BJ (cell line): ENCODE results near the gene TCF23. TPM values are rescaled to one million over a fixed set of nuclear protein-coding genes. Genes with fewer than 3 reads are reported as not detected.

Experiments
- CTCF ChIA-PET: fragments of 350-600 bp; formaldehyde crosslinking; extraction: SDS; loops from one replicate; lab custom pipeline; 2021; ENCODE audit warnings: antibody characterized with exemption, inconsistent platforms; lab: Yijun Ruan, JAX
- POLR2A ChIA-PET: fragments of 300-600 bp; sonication (Branson Sonifier 250); formaldehyde crosslinking; extraction: SDS; loops from one replicate; lab custom pipeline; 2021; ENCODE audit warnings: antibody characterized with exemption; lab: Charles Lee
- DNase-seq: peaks from one replicate; pipeline ENCODE4 v3.0.0-alpha.2; 2011; ENCODE audit warnings: low read depth
- H3K27me3 ChIP-seq: 2 replicates; pipeline ENCODE4 v1.6.0; 2011; ENCODE audit warnings: low read length; ENCODE audit not compliant: control insufficient read depth, insufficient read depth
- H3K36me3 ChIP-seq: 2 replicates; pipeline ENCODE4 v1.5.1; 2011; ENCODE audit warnings: low read length; ENCODE audit not compliant: control insufficient read depth, insufficient read depth
- H3K4me3 ChIP-seq: 2 replicates; pipeline ENCODE4 v1.5.1; 2011; ENCODE audit warnings: low read depth, mild to moderate bottlenecking, control low read depth, low read length
- CTCF ChIP-seq: IDR thresholded peaks from 2 replicates; pipeline ENCODE4 v1.5.1; 2011; ENCODE audit warnings: low read depth, mild to moderate bottlenecking, control low read depth, inconsistent platforms, low read length, moderate library complexity; ENCODE audit not compliant: insufficient read depth
- polyA plus RNA-seq: library from polyadenylated mRNA; depleted of rRNA; stranded (reverse); fragments of >200 nt; gene quantifications from 2 replicates; pipeline ENCODE4 v1.2.3, GENCODE V29; 2011

The TCF23 gene
- polyA plus RNA-seq, 1 experiment: not detected

DNA sequence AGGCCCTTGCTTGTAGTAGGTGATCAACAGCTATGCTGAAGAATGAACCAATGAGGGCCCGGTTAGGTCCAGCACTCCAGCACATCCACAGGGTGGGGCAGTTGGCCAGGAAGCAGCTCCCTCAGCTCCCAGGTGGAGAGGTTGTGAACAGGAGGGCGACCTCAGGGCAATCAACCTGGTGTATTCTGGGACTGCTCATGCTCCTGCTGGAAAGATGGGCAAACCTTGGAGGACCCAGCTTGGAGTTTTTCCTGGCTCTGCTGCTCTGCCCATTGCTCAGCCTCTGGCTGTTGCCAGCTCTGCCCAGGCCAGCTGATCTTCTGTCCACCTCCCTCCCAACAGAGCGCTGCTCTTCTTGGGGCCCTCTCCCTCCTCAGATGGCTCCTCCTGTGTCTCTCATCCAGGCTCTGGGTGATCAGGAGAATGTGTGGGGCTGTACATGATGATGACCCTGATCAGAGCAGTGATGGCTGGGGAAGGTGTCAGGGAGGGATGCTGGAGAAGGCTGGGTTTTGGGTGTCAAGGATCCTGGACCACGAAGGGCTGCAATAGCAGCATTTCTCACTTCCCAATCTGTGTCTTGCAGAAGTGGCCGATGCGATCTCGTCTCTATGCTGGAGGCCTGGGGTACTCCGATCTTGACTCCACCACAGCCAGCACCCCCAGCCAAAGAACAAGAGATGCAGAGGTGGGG is 3.4 kb downstream of the TCF23 start:
- CTCF ChIA-PET: interaction anchor here (1.0 to 2.0 kb wide), 6 partner anchors 18 to 151 kb away, joined by 3 to 6 read pairs (median 4); no protein-coding TSS in a partner anchor
- Histone ChIP-seq H3K36me3 (no peaks in the 10 kb centered on the region), H3K4me3 (no peak overlapping the region), H3K27me3 (peaks cover 11% of the 10 kb centered on the region)
- no peak for TF ChIP-seq CTCF
- POLR2A ChIA-PET: no interaction called here
- no peak for DNase-seq

DNA sequence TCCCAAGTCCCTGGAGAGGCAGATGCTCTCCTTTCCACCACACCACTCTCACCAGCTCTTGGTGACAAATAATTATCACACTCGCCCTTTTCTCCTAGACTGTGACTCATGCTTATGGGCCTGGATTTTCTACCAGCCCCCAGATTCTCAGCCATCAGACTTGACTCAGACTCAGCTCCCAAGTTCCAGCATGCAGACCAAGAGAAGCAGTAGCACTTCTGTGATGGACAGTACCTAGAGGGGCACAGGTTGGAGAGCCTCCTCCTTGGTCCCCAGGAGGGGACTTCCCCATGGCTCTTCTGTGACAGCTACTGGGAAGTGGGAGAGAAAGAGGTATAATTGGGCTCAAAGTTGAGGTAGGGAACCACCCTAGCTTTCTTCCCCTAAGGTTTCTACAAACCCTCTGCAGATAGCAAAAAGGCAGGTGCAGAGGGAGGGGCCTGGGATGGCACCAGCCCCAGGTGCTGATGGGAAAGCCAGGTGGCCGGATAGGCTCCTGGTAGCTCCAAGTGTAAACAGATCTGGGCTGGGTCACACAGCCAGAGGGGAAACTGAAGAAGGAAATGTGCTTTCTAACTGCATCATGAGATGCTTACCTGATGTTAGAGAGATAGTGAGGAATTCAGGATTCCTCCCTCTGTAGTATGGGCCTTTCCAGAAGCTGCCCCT is 4.1 kb downstream of the TCF23 start:
- CTCF ChIA-PET: interaction anchor here (1.0 to 2.0 kb wide), 4 partner anchors 17 to 126 kb away, joined by 3 to 6 read pairs (median 4); no protein-coding TSS in a partner anchor
- Histone ChIP-seq H3K36me3 (no peaks in the 10 kb centered on the region), H3K27me3 (peaks cover 11% of the 10 kb centered on the region), H3K4me3 (no peak overlapping the region)
- DNase-seq: no peak
- POLR2A ChIA-PET: no interaction called here
- TF ChIP-seq CTCF: no peak

DNA sequence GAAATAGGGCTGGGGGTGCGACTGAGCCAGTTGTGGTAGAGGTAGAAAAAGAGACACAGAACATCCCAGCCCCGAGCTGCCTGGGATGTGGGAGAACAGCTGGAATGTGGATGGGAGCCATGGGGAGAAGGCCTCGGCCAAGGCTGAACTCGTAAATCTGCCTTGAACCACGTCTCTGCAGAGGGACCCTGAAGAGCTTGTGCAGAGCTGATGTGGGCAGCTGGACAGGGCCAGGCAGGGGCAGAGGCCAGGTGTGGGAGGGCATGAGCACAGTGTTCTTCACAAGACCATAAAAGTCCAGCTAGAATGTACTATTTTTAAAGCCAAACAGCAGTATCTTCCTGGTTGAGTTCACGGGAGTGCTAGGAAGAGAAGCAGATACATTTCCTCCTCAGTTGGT is 5.7 kb downstream of the TCF23 start:
- ChIA-PET CTCF (interaction anchor here (1.1 kb wide), 1 partner anchor 16 kb away, joined by 4 read pairs; no protein-coding TSS in a partner anchor), POLR2A (interaction anchor here (0.5 kb wide), 1 partner anchor 112 kb away, joined by 3 read pairs; no protein-coding TSS in a partner anchor)
- Histone ChIP-seq H3K36me3 (no peaks in the 10 kb centered on the region), H3K4me3 (no peak overlapping the region), H3K27me3 (peaks cover 12% of the 10 kb centered on the region)
- no peak for DNase-seq
- no peak for TF ChIP-seq CTCF

- Histone ChIP-seq H3K27me3 (peaks cover 12% of the 10 kb centered on the region), H3K4me3 (no peak overlapping the region), H3K36me3 (no peaks in the 10 kb centered on the region)
- ChIA-PET POLR2A (no interaction called here), CTCF (interaction anchor here (1.1 kb wide), 1 partner anchor 15 kb away, joined by 4 read pairs; no protein-coding TSS in a partner anchor)
- no peak for TF ChIP-seq CTCF
- DNase-seq: no peak
Measured at GRCh38 chr2:27155069-27155520, 6.3 kb downstream of the TCF23 start.

- ChIA-PET CTCF (interaction anchor here (1.3 to 1.6 kb wide), 3 partner anchors 11 to 13 kb away, joined by 4 to 8 read pairs (median 7); no protein-coding TSS in a partner anchor), POLR2A (no interaction called here)
- Histone ChIP-seq H3K36me3 (no peaks in the 10 kb centered on the region), H3K4me3 (no peak overlapping the region), H3K27me3 (peaks cover 3% of the 10 kb centered on the region; the same call in 1 of the 2 replicates)
- TF ChIP-seq CTCF: no peak
- DNase-seq: no peak
Measured at GRCh38 chr2:27158468-27158867, 9.7 kb downstream of the TCF23 start.
